CD4-positive, alpha-beta T cell treated with Interleukin-4 for 1 hour (primary cell): ENCODE measurements around the gene EPS15.
A peak's percentile ranks its signal among the peaks of the same experiment; 100 is the strongest.
"Not testable (repeated sequence)": the region's sequence is repeated elsewhere in the genome, so short reads cannot be mapped to it uniquely, and the experiment has no call there.

Experiments used
- DNase-seq, 2 donors: peaks; one replicate each; pipeline ENCODE4 v3.0.0-alpha.2; 2020 to 2022

EPS15 gene

DNA sequence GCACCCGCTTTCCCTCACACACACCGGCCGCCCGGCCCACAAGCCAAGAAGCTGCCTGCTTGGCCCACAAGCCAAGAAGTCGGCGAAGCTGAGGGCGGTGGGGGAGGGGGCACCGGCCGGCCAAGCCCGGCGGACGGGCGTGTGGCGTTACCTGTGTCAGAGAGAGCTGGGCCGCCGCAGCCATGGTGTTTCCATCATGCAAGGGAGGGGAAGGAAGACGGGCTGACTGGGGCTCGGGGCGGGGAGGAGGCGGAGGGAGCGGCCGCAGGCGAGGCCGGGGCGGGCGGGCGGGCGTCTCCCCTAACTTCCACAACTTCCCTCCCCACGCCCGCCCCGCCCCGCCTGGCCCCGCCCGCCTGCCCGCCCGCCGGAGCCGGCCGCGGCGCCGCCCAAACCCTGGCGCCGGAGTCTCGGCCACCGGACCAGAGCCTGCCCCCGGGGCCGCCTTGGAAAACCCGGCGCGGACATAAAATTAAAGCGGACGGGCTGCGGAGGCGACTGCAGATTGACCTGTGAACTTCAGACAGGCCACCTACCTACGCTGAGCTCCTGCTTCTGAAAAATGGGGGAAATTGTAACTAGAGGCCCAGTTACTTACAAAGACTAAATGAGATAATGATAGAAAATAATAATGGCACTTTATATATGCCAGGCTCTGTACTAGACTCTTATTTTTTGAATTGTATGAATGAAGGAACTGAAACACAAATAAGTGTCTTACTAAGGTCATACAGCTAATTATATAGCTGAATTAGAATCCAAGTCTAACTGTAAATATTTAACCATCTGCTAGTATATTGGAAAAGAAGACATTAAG, at the start of gene EPS15:
EPS15 (minus strand) TSS at position 219 of the 817 bp plus-strand sequence; CDS start at position 184, 35 bp downstream.
- DNase-seq = peak; percentile 88 to 91

DNA sequence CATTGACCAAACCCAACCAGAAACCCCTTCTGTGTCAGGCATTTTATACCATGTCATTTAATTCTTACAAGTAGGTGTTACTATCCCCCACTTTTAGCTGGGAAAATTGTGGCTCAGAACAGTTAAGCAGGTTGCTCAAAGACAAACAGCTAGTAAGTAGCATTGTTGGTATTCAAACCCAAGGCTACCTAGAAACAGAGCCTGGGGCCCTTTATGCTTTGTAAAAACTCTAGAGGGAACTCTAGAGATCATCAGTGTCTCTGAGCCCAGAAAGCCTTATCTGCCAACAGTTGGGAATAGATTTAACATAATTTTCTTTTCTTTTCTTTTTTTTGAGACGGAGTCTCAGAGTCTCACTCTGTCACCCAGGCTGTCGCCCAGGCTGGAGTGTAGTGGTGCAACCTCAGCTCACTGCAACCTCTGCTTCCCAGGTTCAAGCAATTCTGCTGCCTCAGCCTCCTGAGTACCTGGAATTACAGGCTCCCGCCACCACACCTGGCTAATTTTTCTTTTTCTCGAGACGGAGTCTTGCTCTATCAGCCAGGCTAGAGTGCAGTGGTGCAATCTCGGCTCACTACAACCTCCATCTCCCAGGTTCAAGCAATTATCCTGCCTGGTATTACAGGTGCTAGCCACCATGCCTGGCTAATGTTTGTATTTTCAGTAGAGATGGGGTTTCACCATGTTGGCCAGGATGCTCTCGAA, 49.3 kb upstream of the EPS15 start:
- no peak for DNase-seq

DNA sequence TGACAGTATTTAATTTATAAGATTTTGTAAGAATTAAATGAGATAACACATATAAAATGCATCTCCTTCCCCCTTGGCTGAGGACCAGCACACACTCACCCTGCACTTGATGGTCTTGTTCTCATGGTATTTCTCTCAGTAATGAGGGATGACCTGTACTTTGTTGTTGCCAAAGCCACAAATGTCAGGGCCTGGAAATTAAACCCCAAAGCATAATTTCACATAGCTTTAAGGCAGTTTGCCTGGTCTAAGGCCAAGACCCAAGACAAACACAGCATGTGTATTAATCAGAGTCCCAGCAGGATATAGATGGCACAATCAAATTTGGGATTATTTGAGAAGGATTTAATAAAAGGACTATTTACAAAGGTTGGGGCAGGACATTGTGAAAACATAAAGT, 48.6 kb upstream of the EPS15 start:
- no peak for DNase-seq

DNA sequence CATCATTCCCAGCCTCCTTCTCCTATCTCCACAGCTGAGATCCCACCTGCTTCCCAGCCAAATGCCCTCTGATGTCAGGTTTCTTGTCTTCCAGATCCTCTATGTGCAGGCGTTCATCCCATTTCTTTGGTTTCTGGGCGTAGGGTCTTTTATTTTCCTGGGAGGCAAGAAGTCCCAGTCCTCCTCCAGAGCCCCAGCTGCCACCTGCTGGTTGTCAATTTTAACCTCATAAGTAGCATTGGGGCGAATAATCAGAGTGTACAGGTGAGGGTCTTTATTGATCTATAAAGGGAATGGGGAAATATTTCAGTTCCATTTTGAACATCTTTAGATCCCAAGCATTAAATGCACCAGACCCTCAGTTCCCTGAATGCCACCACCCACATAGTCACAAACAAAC, 47.2 kb upstream of the EPS15 start:
- DNase-seq = no peak

DNA sequence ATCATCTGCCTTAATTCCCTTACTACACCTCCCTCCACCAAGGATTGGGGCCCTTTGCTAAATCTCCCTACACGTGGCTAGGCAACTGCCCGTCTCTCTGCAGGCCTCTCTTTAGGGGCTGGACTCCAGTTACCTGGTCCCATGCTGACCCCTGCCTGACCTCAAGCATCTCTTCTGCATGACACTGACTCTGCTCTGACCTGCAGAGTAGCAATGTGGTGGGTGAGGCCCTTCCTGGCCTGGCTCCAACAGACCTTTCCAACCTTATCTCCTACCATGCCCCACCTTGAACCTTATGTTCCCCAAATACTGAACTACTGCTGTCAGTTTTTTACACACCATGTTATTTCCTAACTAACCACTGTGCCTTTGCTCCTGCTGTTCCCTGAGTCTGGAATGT, 45.9 kb upstream of the EPS15 start:
- DNase-seq = no peak

DNA sequence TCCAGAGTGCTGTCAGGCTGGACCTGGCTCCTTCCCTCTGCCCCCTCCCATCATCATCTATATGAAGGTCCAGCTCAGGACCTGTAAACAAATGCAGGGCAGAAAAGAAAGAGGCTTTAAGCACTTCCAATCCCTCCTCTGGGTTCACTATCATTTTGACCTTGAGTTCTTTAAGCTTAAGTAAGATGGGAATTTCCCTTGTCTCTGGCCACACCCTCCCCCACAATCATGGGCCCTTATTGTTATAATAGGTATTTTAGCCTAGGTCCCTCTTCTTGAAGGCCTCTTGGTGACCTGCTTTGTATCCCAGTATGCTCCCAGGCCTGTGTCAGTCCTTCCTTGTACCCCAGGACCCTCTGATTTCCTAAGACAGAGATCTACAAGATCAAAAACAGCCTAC, 45.1 kb upstream of the EPS15 start:
- peak in 1 of 2 donors; percentile 21 for DNase-seq

DNA sequence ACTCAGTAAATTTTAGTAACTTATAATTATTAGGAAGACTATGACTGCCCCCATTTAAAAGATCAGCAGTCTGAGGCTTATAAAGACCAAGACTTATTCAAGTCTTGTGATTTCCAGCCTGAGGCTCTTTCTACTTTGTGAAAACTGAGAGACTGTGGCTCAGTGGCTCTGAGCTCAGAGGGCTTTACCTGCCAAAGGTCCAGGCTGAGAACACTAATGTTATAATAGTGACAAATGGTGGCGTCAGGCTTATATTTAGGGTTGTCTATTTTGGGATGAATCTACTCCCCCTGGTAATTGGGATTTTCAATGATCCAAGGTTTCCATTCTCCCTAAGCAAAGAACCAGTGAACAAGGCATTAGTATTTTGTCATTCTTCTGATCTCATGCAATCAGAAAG, 42.6 kb upstream of the EPS15 start:
- no peak for DNase-seq

DNA sequence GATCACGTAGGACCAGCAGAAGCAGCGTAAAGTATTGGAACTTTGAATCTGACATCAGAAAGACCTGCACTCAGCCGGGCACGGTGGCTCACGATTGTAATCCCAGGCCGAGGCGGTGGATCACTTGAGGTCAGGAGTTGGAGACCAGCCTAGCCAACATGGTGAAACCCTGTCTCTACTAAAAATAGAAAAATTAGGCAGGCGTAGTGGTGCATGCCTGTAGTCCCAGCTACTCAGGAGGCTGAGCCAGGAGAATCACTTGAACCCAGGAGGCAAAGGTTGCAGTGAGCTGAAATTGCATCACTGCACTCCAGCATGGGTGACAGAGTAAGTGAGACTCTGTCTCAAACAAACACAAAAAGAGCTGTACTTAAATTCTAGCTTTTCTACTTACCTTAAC, 41.8 kb upstream of the EPS15 start:
- not testable (repeated sequence) for DNase-seq

DNA sequence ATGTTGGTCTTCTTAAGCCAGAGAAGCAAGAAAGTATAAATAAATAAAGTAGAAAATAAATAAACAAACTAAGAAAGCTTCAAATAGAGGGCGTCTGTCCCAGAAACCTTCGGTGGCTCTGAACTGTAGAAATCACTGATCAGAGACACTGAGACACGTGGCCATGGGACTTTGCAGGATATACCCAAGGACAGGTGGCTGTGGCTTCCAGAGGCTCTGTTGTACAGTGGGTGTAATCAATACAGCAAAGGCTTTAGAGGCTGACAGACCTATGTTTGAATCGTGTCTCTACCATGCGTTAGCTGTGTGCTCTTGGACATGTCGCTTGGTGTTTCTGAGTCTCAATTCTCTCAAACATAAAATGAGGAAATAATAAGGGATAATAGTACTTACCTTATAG, 41.0 kb upstream of the EPS15 start:
- DNase-seq = no peak

DNA sequence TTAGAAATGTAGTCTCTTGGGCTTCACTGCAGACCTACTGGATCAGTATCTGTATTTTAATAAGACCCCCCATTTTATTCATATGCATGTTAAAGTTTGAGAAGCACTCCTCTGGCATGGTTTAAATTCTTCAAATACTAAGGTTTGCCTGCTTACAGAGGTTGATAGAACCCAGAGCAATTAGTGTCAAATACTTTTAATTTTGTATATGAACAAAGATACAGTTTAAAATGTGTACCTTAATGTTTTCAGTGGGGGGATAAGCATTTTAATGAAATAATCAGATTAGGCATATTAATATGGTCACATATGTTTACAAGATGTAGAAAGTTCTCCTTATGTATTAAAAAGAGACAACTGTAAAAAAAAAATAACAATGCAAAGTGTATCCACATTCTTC, 40.4 kb upstream of the EPS15 start:
- no peak for DNase-seq

DNA sequence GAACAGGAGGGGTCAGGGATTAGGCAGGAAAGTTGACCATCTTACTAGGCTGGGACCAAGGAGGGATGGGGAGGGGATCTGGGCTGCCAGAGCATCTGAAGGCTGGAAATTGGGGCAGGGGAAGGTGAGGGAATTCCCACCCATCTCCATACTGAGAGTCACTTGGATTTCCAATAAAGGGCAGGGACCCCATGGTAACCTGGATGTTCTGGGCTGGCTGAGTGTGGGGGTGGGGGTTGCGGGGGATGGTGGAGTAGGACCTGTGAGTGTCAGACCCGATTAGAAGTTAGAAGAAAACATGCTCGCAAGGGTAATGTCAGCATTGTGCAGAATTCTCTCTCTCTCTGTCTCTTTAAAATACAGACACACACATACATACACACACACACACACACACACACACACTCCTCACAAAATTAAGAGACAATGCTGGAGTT, 40.0 kb upstream of the EPS15 start:
- DNase-seq = no peak

DNA sequence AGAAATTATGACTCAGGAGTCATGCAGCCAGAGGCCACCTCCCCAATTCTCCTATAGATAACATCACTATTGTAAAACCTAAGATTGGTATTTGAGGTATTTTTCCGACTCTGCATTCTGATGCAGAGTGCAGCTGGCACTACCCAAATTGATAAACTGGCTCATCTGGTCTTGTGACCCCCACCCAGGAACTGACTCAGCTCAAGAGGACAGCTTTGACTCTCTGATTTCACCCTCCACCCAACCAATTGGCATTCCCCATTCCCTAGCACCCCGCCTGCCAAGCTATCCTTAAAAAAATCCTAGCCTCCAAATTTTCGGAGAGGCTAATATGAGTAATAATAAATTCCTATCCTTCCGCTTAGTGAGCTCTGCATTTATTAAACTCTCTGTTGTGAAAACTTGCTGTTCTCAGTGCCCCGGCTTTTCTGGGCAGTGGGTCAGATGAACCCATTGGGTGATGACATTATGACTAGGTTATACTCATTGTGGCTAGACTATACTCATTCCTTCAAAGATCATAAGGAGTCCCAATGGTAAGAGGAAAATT, 39.4 kb upstream of the EPS15 start:
- no peak for DNase-seq

DNA sequence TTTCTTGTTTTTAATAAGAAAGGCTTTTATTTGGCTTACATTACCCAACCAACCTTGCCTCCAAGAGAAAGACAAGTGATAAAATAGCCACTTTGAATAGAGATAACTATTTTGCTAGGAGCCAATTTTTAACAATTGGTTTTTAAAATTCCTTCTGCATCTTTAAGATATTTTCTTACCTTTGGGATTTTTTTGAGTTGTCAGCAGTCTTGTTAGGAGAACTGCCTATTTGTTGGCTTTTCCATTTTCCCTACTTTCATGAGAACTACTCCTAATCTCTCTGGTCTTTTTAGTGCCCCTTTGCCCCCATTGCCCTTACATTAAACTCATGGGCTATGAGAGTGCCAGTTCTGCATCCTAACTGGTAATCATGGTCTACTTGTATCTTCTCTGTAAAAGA, 38.1 kb upstream of the EPS15 start:
- no peak for DNase-seq

DNA sequence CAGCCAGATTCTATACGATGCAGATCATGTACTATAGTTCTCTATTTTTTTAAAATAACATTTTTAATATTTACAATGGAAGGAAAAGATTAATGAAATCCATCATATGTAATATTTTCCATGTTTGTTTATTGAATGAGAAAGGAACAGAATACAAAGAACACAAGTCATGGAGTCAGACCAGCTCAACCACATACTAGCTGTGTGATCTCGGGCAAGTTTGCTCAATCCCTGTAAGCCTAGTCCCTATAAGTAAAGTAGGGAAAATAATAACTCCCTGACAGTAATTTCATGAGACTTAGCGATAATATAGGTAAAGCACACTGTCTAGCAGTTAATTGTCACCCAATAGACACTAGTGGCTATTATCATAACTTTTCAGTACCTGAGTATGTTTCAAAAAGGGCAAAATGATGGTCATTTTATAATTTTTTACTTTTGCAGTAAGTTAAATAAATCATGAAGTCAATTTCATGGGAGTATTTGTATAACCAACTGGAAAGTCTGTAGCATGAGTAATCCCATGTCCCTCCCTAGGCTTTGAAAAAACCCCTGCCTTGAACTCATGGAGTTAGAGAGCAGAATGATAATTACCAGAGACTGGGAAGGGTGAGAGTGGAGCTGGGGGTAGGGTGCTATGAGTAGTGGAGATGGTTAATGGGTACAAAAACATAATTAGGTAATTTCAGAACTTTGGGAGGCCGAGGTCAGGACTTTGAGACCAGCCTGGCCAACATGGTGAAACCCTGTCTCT, 37.0 kb upstream of the EPS15 start:
- no peak for DNase-seq

DNA sequence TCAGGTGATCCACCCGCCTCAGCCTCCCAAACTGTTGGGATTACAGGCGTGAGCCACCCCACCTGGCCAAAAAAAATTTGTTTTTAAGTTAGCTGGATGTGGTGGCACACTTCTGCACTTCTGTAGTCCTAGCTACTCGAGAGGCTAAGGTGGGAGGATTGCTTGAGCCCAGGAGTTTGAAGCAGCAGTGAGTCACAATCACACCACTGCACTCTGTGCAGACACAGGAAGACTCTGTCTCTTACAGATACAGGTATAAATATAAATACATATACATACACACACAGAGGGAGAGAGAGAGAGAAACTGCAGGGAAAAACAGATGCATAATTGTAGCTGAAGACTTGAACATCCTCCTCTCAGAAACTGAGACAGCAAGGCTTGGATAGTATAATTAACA, 34.8 kb upstream of the EPS15 start:
- no peak for DNase-seq

DNA sequence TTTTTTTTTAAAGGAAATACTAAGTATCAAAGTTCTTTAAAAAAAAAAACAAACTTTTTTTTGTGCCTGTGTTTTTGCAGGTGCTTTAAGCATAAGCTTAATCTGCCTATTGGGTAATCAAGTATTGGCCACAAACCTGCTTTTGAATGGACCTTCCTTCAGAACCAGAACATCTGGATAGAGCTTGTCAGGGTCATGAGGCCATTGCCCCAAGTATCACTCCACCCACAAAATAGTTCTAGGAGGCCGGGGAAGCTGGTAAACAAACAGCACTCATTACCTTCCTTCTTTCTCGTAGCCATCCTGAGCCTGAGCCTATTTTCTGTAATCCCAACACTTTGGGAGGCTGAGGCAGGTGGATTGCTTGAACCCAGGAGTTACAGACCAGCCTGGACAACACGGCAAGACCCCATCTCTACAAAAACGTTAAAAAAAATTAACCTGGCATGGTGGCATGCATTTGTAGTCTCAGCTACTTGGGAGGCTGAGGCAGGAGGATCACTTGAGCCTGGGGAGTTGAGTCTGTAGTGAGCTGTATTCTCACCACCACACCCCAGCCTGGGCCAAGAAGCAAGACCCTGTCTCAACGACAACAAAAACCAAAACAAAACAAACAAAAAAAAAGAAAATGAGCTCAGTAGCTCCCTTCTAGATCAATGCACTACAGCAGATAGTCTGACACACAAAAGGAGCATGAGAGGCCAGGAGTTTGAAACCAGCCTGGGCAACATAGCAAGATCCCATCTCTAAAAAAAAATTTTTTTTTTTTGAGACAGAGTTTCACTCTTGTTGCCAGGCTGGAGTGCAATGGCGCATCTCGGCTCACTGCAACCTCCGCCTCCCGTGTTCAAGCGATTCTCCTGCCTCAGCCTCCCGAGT, 34.1 kb upstream of the EPS15 start:
- DNase-seq = no peak

DNA sequence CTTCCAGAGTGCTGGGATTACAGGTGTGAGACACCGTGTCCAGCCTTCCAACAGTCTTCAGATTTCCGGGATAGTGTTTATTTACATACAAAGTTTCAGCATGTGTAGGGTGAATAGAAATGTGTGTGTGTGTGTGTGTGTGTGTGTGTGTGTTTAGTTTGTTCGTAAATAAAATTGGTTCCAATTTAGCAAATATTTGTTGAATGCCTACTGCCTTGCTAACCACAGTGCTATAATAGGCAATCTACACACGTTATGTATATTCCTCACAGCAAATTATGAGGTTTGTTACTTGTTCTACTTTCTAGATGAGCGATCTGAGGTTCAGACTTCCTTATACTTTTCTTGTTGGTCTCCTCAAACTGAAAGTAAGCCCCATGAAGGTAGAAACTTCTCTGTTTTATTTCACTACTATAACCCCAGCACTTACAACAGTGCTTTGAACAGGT, 32.8 kb upstream of the EPS15 start:
- no peak for DNase-seq

DNA sequence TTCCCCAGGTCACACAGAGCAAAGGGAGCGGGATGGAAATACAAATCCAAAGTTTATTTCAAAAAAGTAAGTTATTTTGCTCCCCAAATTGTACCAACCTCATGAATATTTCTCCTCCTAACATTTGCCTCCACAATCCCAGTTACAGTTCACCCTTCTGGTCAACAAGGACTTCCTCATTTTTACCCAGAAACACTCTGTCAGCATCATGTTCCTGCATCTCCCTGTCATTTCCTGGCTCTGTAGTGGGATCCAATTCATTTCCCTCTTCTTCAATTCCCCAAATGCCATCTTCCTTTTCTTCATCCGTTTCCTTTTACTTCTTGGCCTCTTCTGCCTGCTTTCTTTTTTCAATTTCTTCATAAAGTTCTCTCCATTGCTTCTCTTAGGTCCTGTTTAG, 32.0 kb upstream of the EPS15 start:
- no peak for DNase-seq

DNA sequence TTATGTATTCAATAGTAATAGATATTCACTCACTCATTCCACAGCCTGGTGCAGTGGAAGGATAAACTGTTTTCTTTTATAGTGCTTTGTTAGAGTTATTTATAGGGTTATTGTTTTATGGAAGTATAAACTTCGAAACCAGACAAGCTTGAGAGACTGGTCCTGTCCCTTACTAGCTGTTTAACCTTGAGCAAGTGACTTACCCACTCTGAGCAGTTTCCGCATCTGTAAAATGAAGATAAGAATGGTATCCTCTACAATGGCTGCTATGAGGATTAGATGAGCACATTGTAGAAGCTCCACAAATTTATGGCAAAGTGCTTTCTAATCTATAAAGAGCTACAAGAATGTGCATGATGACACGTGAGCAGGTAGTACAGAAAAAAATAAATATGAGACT, 30.8 kb upstream of the EPS15 start:
- no peak for DNase-seq

DNA sequence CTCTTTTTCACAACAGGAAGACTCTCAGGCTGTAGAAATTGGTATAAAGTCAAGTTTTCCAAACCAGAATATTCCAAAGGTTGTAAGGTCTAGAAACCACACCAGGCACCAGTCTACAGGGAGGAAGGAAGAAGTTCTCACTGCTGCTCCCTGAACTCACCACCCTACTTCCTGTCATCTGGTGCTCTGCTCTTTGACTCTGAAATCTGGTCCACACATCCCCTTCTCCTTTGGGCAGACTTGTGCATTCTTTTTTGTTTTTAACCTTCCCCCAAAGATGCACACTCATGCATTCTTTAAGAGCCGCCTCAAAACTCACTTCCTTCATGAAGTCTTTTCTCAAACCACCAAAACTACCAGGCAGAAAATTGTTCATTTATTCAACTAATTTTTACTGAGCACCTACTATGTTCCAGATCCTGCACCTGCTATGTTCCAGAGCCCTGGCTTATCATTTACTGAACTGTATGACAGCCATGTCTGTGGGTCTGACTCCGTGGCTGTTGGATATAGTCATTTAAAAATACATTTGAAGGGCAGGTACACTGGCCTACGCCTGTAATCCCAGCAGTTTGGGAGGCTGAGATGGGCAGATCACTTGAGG, 30.1 kb upstream of the EPS15 start:
- DNase-seq = no peak

DNA sequence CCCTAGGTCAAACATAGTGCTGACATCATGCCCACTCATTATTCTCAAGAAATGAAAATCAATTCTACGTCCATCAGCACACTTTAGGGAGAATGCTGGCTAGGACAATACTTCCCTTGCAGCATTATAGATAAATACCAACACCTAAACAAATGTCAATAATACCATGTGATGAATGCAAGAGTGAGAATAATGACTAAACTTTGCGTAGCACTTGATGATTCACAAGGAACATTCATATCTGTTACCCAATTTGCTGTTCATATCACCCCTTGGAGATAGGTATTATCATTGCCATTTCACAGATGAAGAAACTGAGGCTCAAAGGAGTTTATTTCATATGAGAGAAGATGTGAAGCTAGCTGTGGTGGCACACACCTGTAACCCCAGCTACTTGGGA, 24.8 kb upstream of the EPS15 start:
- DNase-seq = no peak
